COLO668 (cell line): ENCODE measurements around the gene ANKH.
"Not testable (repeated sequence)": the region's sequence is repeated elsewhere in the genome, so short reads cannot be mapped to it uniquely, and the experiment has no call there.

Experiments used
- DNase-seq: peaks from one replicate; lab custom pipeline; 2025; ENCODE audit not compliant: unreplicated experiment; lab: John Stamatoyannopoulos, UW

The ANKH gene

GRCh38 chr5:14797385-14797784, 74.2 kb downstream of the ANKH start:
- not testable (repeated sequence) for DNase-seq

GRCh38 chr5:14794583-14795230, 76.9 kb downstream of the ANKH start:
- DNase-seq: no peak

GRCh38 chr5:14793851-14794250, 77.7 kb downstream of the ANKH start:
- DNase-seq: peak; percentile 55

GRCh38 chr5:14790911-14791310, 80.7 kb downstream of the ANKH start:
- DNase-seq: no peak

- DNase-seq: no peak
These were observed 81.4 kb downstream of the ANKH start for GRCh38 chr5:14790220-14790619.

GRCh38 chr5:14787801-14788579, 83.6 kb downstream of the ANKH start:
- DNase-seq: no peak

- DNase-seq: no peak
These were observed 87.9 kb downstream of the ANKH start for GRCh38 chr5:14783691-14784090.

- no peak for DNase-seq
These were observed 89.0 kb downstream of the ANKH start for GRCh38 chr5:14782591-14782990.

- DNase-seq: no peak
These were observed 90.5 kb downstream of the ANKH start for GRCh38 chr5:14781106-14781505.

- peak; percentile 27 for DNase-seq
These were observed 91.6 kb downstream of the ANKH start for GRCh38 chr5:14779975-14780374.

- no peak for DNase-seq
These were observed 92.8 kb downstream of the ANKH start for GRCh38 chr5:14778792-14779070.

- peak; percentile 32 for DNase-seq
These were observed 93.4 kb downstream of the ANKH start for GRCh38 chr5:14777932-14778791.

GRCh38 chr5:14777187-14777586, 94.4 kb downstream of the ANKH start:
- no peak for DNase-seq

- no peak for DNase-seq
These were observed 95.0 kb downstream of the ANKH start for GRCh38 chr5:14776602-14777001.

- DNase-seq: peak; percentile 27
These were observed 95.7 kb downstream of the ANKH start for GRCh38 chr5:14775857-14776256.

GRCh38 chr5:14773588-14773987, 98.0 kb downstream of the ANKH start:
- DNase-seq: peak; percentile 48

- no peak for DNase-seq
These were observed 99.6 kb downstream of the ANKH start for GRCh38 chr5:14771972-14772371.

- DNase-seq: no peak
These were observed 100.4 kb downstream of the ANKH start for GRCh38 chr5:14771189-14771588.

GRCh38 chr5:14768508-14769365, 102.8 kb downstream of the ANKH start:
- no peak for DNase-seq

GRCh38 chr5:14767735-14768507, 103.7 kb downstream of the ANKH start:
- peak; percentile 47 for DNase-seq
